GM11168 (cell line): Measurements from ENCODE around the gene SDR39U1.
"Not testable (repeated sequence)": the region's sequence is repeated elsewhere in the genome, so short reads cannot be mapped to it uniquely, and the experiment has no call there.

Source experiments
- in situ Hi-C: fragments of 300-500 bp; cut with MboI; formaldehyde crosslinking; loops from one replicate; pipeline ENCODE4 v1.12.0; 2022; ENCODE audit warnings: low sequenced_read_pairs; ENCODE audit not compliant: unreplicated experiment

The SDR39U1 gene

DNA sequence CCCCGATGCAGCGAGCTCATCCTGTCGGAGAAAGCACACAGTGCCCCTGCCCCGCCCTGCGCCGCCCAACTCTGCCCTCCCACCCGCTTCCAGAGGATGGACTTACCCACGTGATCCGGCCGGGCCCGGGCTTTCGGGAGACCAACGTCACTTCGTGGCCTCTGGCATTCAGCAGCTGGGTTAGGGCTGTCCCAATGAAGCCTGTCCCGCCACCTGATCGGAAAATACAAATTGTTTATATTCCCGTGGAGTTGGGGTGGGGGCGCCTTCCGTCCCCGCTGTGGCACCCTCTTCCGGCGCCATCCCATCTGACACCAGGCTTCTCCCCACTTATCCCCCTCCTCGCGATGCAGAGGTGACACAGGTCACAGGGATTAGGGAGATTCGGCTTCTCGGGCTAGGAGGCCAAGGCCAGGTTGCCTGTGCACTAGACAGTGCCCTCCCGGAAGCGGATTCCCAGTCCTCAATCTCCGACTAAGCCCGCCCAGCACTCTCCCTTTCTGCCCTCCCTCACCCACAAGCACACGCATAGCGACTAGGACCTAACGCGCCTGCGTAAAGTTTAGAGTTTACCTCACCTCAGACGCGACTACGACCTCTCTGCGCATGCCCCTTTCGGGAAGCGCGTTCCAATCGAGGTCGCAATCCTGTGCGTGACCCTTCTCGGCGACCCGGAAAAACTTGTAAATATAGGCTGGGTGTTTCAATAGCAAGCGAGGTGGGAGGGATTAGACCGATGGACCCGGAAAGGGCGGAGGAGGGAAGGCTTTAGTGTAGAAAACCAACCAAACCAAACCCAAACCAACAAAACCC, at the start of gene SDR39U1:
TSS of gene SDR39U1 (minus strand) at position 537 of the 813 bp plus-strand sequence. CDS start at position 530, 7 bp downstream.
- in situ Hi-C loops, result no loop called here

- in situ Hi-C loops, result not testable (repeated sequence)
Observed at GRCh38 chr14:24491586-24492408, 49.2 kb upstream of the SDR39U1 start.

DNA sequence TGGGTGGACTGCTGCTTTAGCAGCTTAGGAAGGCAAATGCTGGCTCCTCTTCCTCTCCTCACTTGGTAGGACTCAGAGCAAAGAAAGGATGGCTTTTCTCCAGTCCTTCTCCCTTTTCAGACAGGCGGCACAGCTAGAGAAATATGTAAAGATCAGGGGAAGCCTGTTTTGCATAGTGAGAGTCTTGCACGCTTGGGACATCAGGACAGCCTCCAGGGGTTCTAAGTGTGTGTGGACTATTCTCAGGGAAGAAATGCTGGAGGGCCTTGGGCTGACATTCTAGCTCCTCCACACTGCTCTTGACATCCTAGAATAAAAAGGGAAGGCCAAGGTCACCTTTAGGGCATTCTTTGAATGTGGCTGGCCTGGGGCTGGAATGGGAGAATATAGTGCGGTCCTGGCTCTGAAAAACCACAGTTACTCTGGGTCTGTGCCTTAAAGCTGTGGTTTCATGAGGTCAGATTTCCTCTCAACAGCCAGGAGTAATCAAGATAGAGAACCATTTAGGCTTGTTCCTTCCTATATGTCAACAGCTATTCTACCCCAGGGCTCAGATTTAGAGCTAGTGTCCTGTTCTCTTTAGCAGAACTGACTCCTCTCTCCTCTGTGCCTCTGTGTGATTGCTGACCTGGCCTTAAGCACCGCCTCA, 41.2 kb upstream of the SDR39U1 start:
- in situ Hi-C loops, result no loop called here

GRCh38 chr14:24482699-24483303, 40.2 kb upstream of the SDR39U1 start:
- in situ Hi-C loops, result not testable (repeated sequence)

GRCh38 chr14:24481622-24482324, 39.2 kb upstream of the SDR39U1 start:
- in situ Hi-C loops, result no loop called here

DNA sequence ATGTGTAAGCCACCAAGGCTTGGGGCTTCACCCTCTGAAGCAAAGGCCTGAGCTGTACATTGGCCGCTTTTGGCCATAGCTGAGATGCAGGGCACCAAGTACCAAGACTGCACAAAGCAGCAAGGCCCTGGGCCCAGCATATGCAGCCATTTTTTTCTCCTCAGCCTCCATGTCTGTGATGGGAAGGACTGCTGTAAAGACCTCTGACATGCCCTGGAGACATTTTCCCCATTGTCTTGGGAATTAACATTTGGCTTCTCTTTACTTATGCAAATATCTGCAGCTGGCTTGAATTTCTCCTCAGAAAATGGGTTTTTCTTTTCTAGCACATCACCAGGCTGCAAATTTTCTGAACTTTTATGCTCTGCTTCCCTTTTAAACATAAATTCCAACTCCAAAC, 37.4 kb upstream of the SDR39U1 start:
- in situ Hi-C loops, result not testable (repeated sequence)

DNA sequence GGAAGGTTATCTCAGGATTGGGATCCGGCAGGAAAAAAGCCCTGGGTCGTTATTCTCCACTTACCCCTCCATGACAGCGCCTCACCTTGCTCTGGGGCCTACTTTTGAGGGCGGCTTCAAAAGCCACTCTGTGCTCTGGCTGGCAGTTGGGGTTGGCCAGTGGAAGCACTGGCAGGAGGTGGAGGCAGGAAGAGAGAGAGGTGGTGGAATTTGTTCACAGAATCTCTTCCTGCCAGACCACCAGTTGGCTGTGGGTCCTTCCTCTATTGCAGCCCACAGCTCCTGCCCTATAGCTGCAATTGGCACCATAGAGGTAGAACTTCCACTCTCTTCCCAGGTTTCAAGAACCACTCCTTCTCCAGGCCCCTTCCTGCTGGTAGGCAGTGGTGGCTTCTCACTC, 32.7 kb upstream of the SDR39U1 start:
- in situ Hi-C loops, result no loop called here

DNA sequence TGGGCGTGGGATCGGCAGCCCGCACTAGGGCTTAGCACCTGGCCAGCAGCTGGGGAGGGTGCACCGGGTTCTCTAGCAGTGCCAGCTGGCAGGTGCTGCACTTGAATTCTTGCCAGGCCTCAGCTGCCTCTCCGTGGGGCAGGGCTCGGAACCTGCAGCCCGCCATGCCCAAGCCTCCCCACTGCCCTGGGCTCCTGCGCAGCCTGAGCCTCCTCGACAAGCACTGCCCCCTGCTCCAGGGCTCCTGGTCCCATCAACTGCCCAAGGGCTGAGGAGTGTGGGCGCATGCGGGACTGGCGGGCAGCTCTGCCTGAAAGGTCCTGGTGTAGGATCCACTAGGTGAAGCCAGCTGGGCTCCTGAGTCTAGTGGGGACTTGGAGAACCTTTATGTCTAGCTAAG, 30.6 kb upstream of the SDR39U1 start:
- in situ Hi-C loops, result no loop called here

DNA sequence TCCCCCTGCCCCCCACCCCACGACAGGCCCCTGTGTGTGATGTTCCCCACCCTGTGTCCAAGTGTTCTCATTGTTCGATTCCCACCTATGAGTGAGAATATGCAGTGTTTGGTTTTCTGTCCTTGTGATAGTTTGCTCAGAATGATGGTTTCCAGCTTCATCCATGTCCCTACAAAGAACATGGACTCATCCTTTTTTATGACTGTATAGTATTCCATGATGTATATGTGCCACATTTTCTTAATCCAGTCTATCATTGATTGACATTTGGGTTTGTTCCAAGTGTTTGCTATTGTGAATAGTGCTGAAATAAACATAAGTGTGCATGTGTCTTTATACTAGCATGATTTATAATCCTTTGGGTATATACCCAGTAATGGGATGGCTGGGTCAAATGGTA, 27.9 kb upstream of the SDR39U1 start:
- in situ Hi-C loops, result not testable (repeated sequence)

GRCh38 chr14:24465805-24466204, 23.2 kb upstream of the SDR39U1 start:
- in situ Hi-C loops, result no loop called here

GRCh38 chr14:24465368-24465767, 22.8 kb upstream of the SDR39U1 start:
- in situ Hi-C loops, result no loop called here

- in situ Hi-C loops, result no loop called here
Observed at GRCh38 chr14:24463884-24464785, 21.6 kb upstream of the SDR39U1 start.

DNA sequence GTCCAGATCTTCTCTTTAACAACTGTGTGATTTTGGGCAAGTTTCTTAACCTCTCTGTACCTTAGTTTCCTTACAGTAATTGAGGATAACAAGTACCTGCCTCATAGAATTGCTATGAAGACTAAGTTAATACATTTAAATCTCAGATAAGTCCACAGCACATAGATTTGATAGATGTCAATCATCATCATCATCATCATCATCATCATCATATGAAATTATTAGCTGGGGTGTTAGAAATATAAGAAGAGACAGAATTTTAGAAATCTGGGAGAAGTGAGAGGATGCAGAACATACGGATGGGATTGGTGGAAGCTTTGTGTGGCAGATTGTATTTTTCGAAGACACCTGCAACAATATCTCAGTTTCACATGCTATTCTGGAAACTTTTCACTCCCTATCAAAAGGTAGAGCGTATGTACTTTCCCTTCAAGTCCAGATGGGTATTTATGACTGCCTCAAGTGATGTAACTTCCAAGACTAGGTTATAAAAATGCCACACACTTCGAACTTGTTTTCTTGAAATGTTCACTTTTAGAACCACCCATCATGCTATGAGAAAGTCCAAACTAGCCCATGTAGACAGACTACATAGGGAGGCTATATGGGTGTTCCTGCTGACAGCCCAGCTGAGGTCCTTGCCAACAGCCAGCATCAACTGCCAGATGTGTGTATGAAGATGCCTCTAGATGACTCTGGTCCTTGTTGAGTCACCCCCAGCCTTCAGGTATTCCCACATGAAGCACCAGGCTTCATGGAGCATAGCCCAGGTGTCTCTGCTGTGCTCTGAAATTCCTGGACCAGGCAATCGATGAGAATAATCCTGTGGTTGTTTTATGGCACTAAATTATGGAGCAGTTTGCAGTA, 20.7 kb upstream of the SDR39U1 start:
- in situ Hi-C loops, result no loop called here

DNA sequence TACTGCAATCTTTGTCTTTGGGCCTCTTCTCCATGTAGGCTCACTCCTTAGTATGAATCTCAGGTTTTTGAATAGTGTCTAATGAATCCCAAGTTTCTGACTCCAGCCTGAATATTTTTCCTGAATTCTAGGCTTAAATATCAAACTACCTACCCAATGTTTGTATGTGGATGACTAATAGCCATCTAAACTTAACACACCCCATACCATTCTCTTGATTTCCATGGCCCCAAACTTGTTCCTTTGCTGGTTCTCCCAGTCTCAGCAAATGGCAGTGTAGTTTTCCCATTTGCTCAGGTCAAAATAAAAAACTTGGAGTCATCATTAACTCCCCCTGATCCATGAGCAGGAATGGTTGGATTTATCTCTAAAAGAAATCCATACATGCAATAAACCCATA, 18.8 kb upstream of the SDR39U1 start:
- in situ Hi-C loops, result no loop called here

GRCh38 chr14:24459331-24459730, 16.8 kb upstream of the SDR39U1 start:
- in situ Hi-C loops, result no loop called here

DNA sequence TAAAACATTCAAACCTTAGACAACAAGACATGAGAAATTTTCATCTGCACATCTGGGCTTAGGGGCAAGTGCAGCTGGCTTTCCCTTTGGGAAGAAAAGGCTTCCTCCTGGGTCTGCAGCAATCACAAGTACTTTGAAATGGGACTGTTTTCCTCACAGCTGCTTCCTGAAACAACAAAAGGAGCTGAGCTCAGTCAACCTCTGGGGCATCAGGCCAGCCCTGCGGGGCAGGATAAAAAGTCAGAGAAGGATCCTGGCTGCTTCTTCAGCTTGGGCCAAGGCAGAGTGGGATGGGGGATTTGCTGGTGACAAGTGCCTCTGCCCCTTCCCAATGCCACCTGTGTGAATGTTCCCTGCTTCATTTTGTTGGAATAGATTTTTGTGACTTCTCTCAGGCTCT, 16.2 kb upstream of the SDR39U1 start:
- in situ Hi-C loops, result no loop called here

- in situ Hi-C loops, result no loop called here
Observed at GRCh38 chr14:24456980-24457379, 14.4 kb upstream of the SDR39U1 start.

DNA sequence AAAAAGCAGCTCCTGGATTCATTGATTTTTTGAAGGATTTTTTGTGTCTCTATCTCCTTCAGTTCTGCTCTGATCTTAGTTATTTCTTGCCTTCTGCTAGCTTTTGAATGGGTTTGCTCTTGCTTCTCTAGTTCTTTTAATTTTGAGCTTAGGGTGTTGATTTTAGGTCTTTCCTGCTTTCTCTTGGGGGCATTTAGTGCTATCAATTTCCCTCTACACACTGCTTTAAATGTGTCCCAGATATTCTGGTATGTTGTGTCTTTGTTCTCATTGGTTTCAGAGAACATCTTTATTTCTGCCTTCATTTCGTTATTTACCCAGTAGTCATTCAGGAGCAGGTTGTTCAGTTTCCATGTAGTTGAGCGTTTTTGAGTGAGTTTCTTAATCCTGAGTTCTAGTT, 8.3 kb upstream of the SDR39U1 start:
- in situ Hi-C loops, result not testable (repeated sequence)
